ENCODE measurements around the gene SLC12A5. TPM values are rescaled to one million over a fixed set of nuclear protein-coding genes. Genes with fewer than 3 reads are reported as not detected.

Gene SLC12A5
- total RNA-seq (2021) (6.6 to 8.5 TPM (median 7.2 TPM) in 3 replicates), Bru-seq, nascent RNA (percentile 24 among the genes with signal in this experiment)
- long read RNA-seq, experiment 1, partial matches to known transcripts, result 0 of 5 reads
- long read RNA-seq, experiment 1, other reads (novel, unspliced or antisense), result 4 of 5 reads
- long read RNA-seq, experiment 2, partial matches to known transcripts, result 0 of 4 reads
- long read RNA-seq, experiment 2, other reads (novel, unspliced or antisense), result 2 of 4 reads
- long read RNA-seq, experiment 3, result 0 reads

GRCh38 chr20:46028772-46029371 is at the start of gene SLC12A5:
SLC12A5 (plus strand) TSS chr20:46029215; CDS start chr20:46029345, 130 bp downstream.
- H3K27me3 Mint-ChIP-seq (ENCODE audit: low read depth), result peaks cover 99% of the 10 kb centered on the region
- H3K4me3 Mint-ChIP-seq, result peak within 1 kb of the TSS; percentile 57
- ChIA-PET POLR2A (interaction anchor here (0.7 to 1.1 kb wide), 3 partner anchors 12 to 56 kb away, joined by 3 read pairs; no protein-coding TSS in a partner anchor), CTCF (interaction anchor here (0.5 to 4.9 kb wide), 10 partner anchors 15 to 319 kb away, joined by 3 to 40 read pairs (median 5); no protein-coding TSS in a partner anchor)
- DNase-seq (ENCODE audit: low spot score), result no peak
- no peak within 1 kb of the TSS for H3K27ac Mint-ChIP-seq
- H3K9me3 Mint-ChIP-seq, result no peaks in the 10 kb centered on the region
- H3K36me3 Mint-ChIP-seq, result no peaks in the 10 kb centered on the region
- ATAC-seq, result peak; percentile 8
- peaks cover 2% of the 10 kb centered on the region; the same call in 1 of the 2 replicates for H3K4me1 Mint-ChIP-seq
- TF ChIP-seq TCF7 (CRISPR knock-in tag; IDR thresholded peaks at IDR 0.05; ENCODE audit: low read depth) (no peak), JUN (CRISPR knock-in tag; IDR thresholded peaks at IDR 0.05) (no peak), GRHL2 (CRISPR knock-in tag; IDR thresholded peaks at IDR 0.05; ENCODE audit: insufficient replicate concordance, severe bottlenecking) (no peak), CDX4 (CRISPR knock-in tag; IDR thresholded peaks at IDR 0.05; ENCODE audit: borderline replicate concordance) (no peak), ZNF263 (CRISPR knock-in tag; IDR thresholded peaks at IDR 0.05; ENCODE audit: low read depth) (no peak), CREB1 (CRISPR knock-in tag; IDR thresholded peaks at IDR 0.05) (no peak), FOXP1 (CRISPR knock-in tag; IDR thresholded peaks at IDR 0.05; ENCODE audit: borderline replicate concordance) (no peak), ZNF232 (CRISPR knock-in tag; IDR thresholded peaks at IDR 0.05) (no peak), TP53 (CRISPR knock-in tag; IDR thresholded peaks at IDR 0.05) (no peak), FOXP4 (CRISPR knock-in tag; IDR thresholded peaks at IDR 0.05) (no peak), ZBTB21 (CRISPR knock-in tag; IDR thresholded peaks at IDR 0.05; ENCODE audit: borderline replicate concordance) (no peak), NR3C1 (CRISPR knock-in tag; conservative IDR thresholded peaks at IDR 0.05; ENCODE audit: low read depth) (no peak), IRF1 (CRISPR knock-in tag; IDR thresholded peaks at IDR 0.05) (no peak)

GRCh38 chr20:45981261-45981660 is 47.8 kb upstream of the SLC12A5 start:
- ATAC-seq (no peak), DNase-seq (ENCODE audit: low spot score) (no peak)
- ChIA-PET CTCF (interaction anchor here (1.3 to 5.7 kb wide), 3 partner anchors 11 to 41 kb away, joined by 7 to 42 read pairs (median 15); no protein-coding TSS in a partner anchor), POLR2A (no interaction called here)
- Mint-ChIP-seq H3K4me3 (no peak overlapping the region), H3K4me1 (peaks cover 14% of the 10 kb centered on the region), H3K36me3 (no peaks in the 10 kb centered on the region), H3K27ac (no peak overlapping the region), H3K27me3 (ENCODE audit: low read depth) (no peaks in the 10 kb centered on the region; the same call in 1 of the 2 replicates), H3K9me3 (no peaks in the 10 kb centered on the region)
- TF ChIP-seq ZMAT4 (CRISPR knock-in tag; IDR thresholded peaks at IDR 0.05), result no peak
- no peak for TF ChIP-seq AR (CRISPR knock-in tag; IDR thresholded peaks at IDR 0.05)
- TF ChIP-seq FOXK1 (CRISPR knock-in tag; IDR thresholded peaks at IDR 0.05), result no peak
- TF ChIP-seq ZNF532 (CRISPR knock-in tag; IDR thresholded peaks at IDR 0.05; ENCODE audit: borderline replicate concordance), result no peak
- no peak for TF ChIP-seq ZNF425 (CRISPR knock-in tag; conservative IDR thresholded peaks at IDR 0.05)
- TF ChIP-seq ZNF671 (CRISPR knock-in tag; IDR thresholded peaks at IDR 0.05), result no peak
- no peak for TF ChIP-seq NFYB (CRISPR knock-in tag; conservative IDR thresholded peaks at IDR 0.05; ENCODE audit: low read depth)
